Loucy (cell line): Measurements from ENCODE around the gene SLC35F3.
A peak's percentile ranks its signal among the peaks of the same experiment; 100 is the strongest.
"Not testable (repeated sequence)": the region's sequence is repeated elsewhere in the genome, so short reads cannot be mapped to it uniquely, and the experiment has no call there.

Experiments
- H2AFZ ChIP-seq: fragments of 200-600 bp; sonication (generic); 2 replicates; pipeline ENCODE4 v1.6.0; 2016; ENCODE audit warnings: antibody characterized with exemption, mild to moderate bottlenecking, low read length, moderate library complexity
- H3F3A ChIP-seq: fragments of 200-600 bp; 2 replicates; pipeline ENCODE4 v1.6.0; 2016; ENCODE audit warnings: antibody characterized with exemption, low read depth, mild to moderate bottlenecking
- H3K27me3 ChIP-seq: fragments of 200-600 bp; sonication (generic); 2 replicates; pipeline ENCODE4 v1.6.1; 2014; ENCODE audit warnings: low read length, mild to moderate bottlenecking; ENCODE audit not compliant: insufficient read depth, poor library complexity, severe bottlenecking
- H3K36me3 ChIP-seq: fragments of 200-600 bp; sonication (generic); 2 replicates; pipeline ENCODE4 v1.6.1; 2016; ENCODE audit warnings: low read length; ENCODE audit not compliant: insufficient read depth
- H3K4me1 ChIP-seq: fragments of 200-600 bp; sonication (generic); 2 replicates; pipeline ENCODE4 v1.5.1; 2014; ENCODE audit warnings: low read length, mild to moderate bottlenecking; ENCODE audit not compliant: insufficient read depth, poor library complexity, severe bottlenecking
- H3K4me2 ChIP-seq: fragments of 200-600 bp; sonication (generic); 2 replicates; pipeline ENCODE4 v1.6.0; 2014; ENCODE audit warnings: antibody characterized with exemption, low read length, low read depth, mild to moderate bottlenecking; ENCODE audit not compliant: poor library complexity, severe bottlenecking
- H3K4me3 ChIP-seq: fragments of 200-600 bp; sonication (generic); 2 replicates; pipeline ENCODE4 v1.5.1; 2014; ENCODE audit warnings: low read length, mild to moderate bottlenecking, mixed read lengths; ENCODE audit not compliant: poor library complexity, severe bottlenecking
- H3K79me2 ChIP-seq: fragments of 200-600 bp; sonication (generic); 2 replicates; pipeline ENCODE4 v1.6.1; 2014; ENCODE audit warnings: low read length; ENCODE audit not compliant: insufficient read depth
- H3K9ac ChIP-seq: fragments of 200-600 bp; sonication (generic); 2 replicates; pipeline ENCODE4 v1.6.0; 2014; ENCODE audit warnings: mild to moderate bottlenecking, low read depth, low read length, moderate library complexity; ENCODE audit not compliant: poor library complexity, severe bottlenecking
- H3K9me2 ChIP-seq: fragments of 200-600 bp; sonication (generic); replicated peaks from 2 replicates; pipeline ENCODE4 v1.6.1; 2016; ENCODE audit warnings: low read depth, low read length, mixed read lengths
- H3K9me3 ChIP-seq: fragments of 200-600 bp; sonication (generic); 2 replicates; pipeline ENCODE4 v1.6.1; 2014; ENCODE audit warnings: mild to moderate bottlenecking, antibody characterized with exemption, low read length, low read depth; ENCODE audit not compliant: insufficient read depth
- H4K20me1 ChIP-seq: fragments of 200-600 bp; sonication (generic); 2 replicates; pipeline ENCODE4 v1.6.0; 2014; ENCODE audit warnings: antibody characterized with exemption, low read length, mild to moderate bottlenecking; ENCODE audit not compliant: insufficient read depth, poor library complexity, severe bottlenecking
- EZH2phosphoT487 ChIP-seq: fragments of 200-600 bp; IDR thresholded peaks from 2 replicates; pipeline ENCODE4 v1.6.1; 2018; ENCODE audit warnings: antibody characterized with exemption, mild to moderate bottlenecking, moderate library complexity, borderline replicate concordance
- TF ChIP-seq, protein P1 (sequence below): fragments of 200-600 bp; sonication (generic); conservative IDR thresholded peaks from 2 replicates; pipeline ENCODE4 v1.5.1; 2014; ENCODE audit warnings: mild to moderate bottlenecking, antibody characterized with exemption, low read length

The SLC35F3 gene

DNA sequence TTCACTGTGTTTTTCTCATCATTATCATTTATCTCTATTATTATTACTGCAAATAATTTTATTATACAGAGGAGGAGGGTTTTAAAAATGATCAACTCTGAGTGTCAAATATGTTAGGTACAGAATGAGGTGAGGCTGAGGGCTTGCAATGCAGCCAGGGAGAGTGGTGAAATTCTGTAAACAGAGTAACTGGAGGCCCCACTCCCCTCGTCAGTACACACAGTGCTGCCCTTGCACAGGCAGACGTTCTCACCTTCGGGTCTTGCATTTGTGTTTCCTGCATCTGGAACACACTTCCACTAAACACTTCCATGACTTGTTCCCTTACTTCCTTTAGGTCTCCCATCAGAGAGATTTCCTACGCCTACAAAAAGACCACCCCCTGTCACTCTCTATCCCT is 444.5 kb downstream of the SLC35F3 start:
- Histone ChIP-seq H3K9me2 (no peaks in the 10 kb centered on the region), H3K4me1 (no peaks in the 10 kb centered on the region), H3K9ac (no peak overlapping the region), H2AFZ (no peak overlapping the region), H3K4me3 (no peak overlapping the region), H3K4me2 (no peak overlapping the region), H3K27me3 (peaks cover 17% of the 10 kb centered on the region), H3K36me3 (no peaks in the 10 kb centered on the region), H3K9me3 (no peaks in the 10 kb centered on the region), H3K79me2 (no peaks in the 10 kb centered on the region), H3F3A (no peaks in the 10 kb centered on the region), H4K20me1 (no peaks in the 10 kb centered on the region)
- TF ChIP-seq EZH2phosphoT487 = no peak
- TF ChIP-seq, protein P1, sequence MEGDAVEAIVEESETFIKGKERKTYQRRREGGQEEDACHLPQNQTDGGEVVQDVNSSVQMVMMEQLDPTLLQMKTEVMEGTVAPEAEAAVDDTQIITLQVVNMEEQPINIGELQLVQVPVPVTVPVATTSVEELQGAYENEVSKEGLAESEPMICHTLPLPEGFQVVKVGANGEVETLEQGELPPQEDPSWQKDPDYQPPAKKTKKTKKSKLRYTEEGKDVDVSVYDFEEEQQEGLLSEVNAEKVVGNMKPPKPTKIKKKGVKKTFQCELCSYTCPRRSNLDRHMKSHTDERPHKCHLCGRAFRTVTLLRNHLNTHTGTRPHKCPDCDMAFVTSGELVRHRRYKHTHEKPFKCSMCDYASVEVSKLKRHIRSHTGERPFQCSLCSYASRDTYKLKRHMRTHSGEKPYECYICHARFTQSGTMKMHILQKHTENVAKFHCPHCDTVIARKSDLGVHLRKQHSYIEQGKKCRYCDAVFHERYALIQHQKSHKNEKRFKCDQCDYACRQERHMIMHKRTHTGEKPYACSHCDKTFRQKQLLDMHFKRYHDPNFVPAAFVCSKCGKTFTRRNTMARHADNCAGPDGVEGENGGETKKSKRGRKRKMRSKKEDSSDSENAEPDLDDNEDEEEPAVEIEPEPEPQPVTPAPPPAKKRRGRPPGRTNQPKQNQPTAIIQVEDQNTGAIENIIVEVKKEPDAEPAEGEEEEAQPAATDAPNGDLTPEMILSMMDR = no peak

DNA sequence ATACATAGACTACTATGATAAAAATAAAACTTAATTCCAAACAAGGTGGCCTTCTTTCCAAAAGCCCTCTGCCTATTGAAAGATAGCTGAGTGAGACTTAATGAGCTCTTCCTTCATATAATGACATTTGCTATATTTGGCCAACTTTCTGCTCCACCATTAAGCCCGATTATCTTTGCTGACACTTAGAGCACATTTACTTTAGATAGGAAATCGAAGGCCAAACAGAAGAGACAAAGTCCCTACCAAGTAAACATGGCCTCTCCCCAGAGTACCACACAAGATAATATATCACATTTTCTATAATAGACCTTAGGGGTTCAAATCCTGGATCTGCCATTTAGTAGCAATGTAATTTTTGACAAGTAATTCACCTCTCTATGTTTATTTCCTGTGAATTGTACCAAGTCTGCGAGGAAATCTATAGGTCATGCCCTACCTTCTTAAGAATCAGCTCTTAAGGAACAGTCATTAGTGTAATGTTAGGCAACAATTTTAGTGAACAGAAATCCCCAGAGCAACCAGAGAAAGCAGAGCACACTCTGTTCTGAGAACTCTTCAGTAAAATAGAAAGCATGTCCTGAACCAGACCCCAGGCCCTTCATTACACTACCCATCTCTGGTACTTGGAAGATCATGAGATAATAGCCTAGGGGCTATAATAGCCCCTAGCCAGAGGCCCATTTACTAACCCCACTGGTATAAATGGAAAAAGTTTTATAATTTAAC is 451.5 kb downstream of the SLC35F3 start:
- Histone ChIP-seq H3K4me2 (no peak overlapping the region), H3K27me3 (peaks cover 22% of the 10 kb centered on the region), H3K4me1 (peaks cover 1% of the 10 kb centered on the region), H4K20me1 (no peaks in the 10 kb centered on the region), H3K36me3 (no peaks in the 10 kb centered on the region), H3F3A (no peaks in the 10 kb centered on the region), H3K79me2 (no peaks in the 10 kb centered on the region), H3K9me2 (no peaks in the 10 kb centered on the region), H3K9me3 (no peaks in the 10 kb centered on the region), H3K9ac (no peak overlapping the region), H3K4me3 (no peak overlapping the region), H2AFZ (no peak overlapping the region)
- TF ChIP-seq, protein P1 = no peak
- no peak for TF ChIP-seq EZH2phosphoT487

DNA sequence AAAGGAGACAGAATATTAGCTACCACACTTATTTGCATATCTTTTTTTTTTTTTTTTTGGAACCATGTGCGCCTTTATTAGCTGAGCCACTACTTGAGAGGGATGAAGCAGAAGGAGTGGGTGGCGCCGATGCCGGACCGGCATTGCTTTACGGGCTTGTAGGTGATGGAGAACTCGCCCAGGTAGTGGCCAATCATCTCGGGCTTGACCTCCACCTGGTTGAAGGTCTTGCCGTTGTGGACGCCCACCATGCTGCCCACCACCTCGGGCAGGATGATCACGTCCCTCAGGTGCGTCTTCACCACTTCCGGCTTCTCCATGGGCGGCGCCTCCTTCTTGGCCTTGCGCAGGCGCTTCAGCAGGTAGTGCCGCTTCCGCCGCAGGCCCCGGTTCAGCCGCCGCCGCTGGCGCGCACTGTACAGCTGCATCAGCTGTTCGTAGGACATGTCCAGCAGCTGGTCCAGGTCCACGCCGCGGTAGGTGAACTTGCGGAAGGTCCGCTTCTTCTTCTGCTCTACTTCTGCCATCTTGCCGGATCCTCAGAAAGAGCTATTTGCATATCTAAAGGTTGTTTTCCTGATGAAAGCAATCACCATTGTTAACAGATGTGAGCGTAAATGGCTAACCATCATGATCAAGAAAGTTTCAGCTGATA is 452.3 kb downstream of the SLC35F3 start:
- not testable (repeated sequence) for H3K36me3 ChIP-seq, H3K9me3 ChIP-seq, H3K9me2 ChIP-seq, H3K9ac ChIP-seq, H3K4me1 ChIP-seq, H3K4me2 ChIP-seq, H3F3A ChIP-seq, H4K20me1 ChIP-seq, H3K79me2 ChIP-seq, H2AFZ ChIP-seq
- Histone ChIP-seq H3K27me3 (peaks cover 20% of the 10 kb centered on the region), H3K4me3 (peak overlapping the region; percentile 12)
